Measurements from ENCODE around the gene TSPAN11. TPM values are rescaled to one million over a fixed set of nuclear protein-coding genes. Genes with fewer than 3 reads are reported as not detected.

TSPAN11 gene
- total RNA-seq, 1 experiment from 2014 or later, result 4.6 TPM

GRCh38 chr12:30982413-30982812 is 55.9 kb downstream of the TSPAN11 start:
- TF ChIP-seq RELA (CRISPR knock-in tag; IDR thresholded peaks at IDR 0.05; ENCODE audit: borderline replicate concordance) (no peak), GTF2I (CRISPR knock-in tag; conservative IDR thresholded peaks at IDR 0.05) (no peak), JAZF1 (CRISPR knock-in tag; IDR thresholded peaks at IDR 0.05) (no peak), ZNF396 (CRISPR knock-in tag; IDR thresholded peaks at IDR 0.05; ENCODE audit: borderline replicate concordance) (no peak), FOXK1 (CRISPR knock-in tag; IDR thresholded peaks at IDR 0.05) (no peak), FOXP4 (CRISPR knock-in tag; IDR thresholded peaks at IDR 0.05) (no peak), USF1 (CRISPR knock-in tag; IDR thresholded peaks at IDR 0.05) (no peak), SP1 (CRISPR knock-in tag; conservative IDR thresholded peaks at IDR 0.05) (no peak)
- Mint-ChIP-seq H3K27ac (no peak overlapping the region), H3K36me3 (no peaks in the 10 kb centered on the region), H3K4me1 (peaks cover 14% of the 10 kb centered on the region), H3K27me3 (ENCODE audit: low read depth) (no peaks in the 10 kb centered on the region), H3K9me3 (no peaks in the 10 kb centered on the region), H3K4me3 (no peak overlapping the region)
- ATAC-seq (no peak), DNase-seq (ENCODE audit: low spot score) (no peak)
- ChIA-PET CTCF (interaction anchor here (1.5 to 5.5 kb wide), 3 partner anchors 17 to 135 kb away, joined by 4 to 39 read pairs (median 8); no protein-coding TSS in a partner anchor), POLR2A (interaction anchor here (1.1 kb wide), 1 partner anchor 8 kb away, joined by 3 read pairs; no protein-coding TSS in a partner anchor)

GRCh38 chr12:30985814-30986452 is 59.4 kb downstream of the TSPAN11 start:
- DNase-seq (ENCODE audit: low spot score) (peak; percentile 76), ATAC-seq (peak; percentile 88)
- CTCF ChIA-PET, result interaction anchor here (0.6 to 5.5 kb wide), 37 partner anchors 9 to 514 kb away, joined by 3 to 66 read pairs (median 4); partner anchors contain the start of gene TSPAN11
- POLR2A ChIA-PET, result interaction anchor here (1.4 to 1.7 kb wide), 2 partner anchors 59 to 134 kb away, joined by 3 to 5 read pairs; partner anchors contain the start of gene TSPAN11
- H3K9me3 Mint-ChIP-seq, result no peaks in the 10 kb centered on the region
- no peaks in the 10 kb centered on the region for H3K36me3 Mint-ChIP-seq
- H3K27me3 Mint-ChIP-seq (ENCODE audit: low read depth), result no peaks in the 10 kb centered on the region
- TF ChIP-seq CTCF (IDR thresholded peaks at IDR 0.05), result peak; percentile 56; the same call in 1 of the 2 replicates
- TF ChIP-seq TCF7 (CRISPR knock-in tag; IDR thresholded peaks at IDR 0.05; ENCODE audit: low read depth), result no peak
- no peak overlapping the region for H3K4me3 Mint-ChIP-seq
- H3K4me1 Mint-ChIP-seq, result peaks cover 10% of the 10 kb centered on the region
- H3K27ac Mint-ChIP-seq, result no peak overlapping the region

- H3K4me3 Mint-ChIP-seq, result no peak overlapping the region
- no peaks in the 10 kb centered on the region for H3K27me3 Mint-ChIP-seq (ENCODE audit: low read depth)
- POLR2A ChIA-PET, result no interaction called here
- CTCF ChIA-PET, result interaction anchor here (0.7 to 4.9 kb wide), 5 partner anchors 136 to 284 kb away, joined by 3 to 66 read pairs (median 32); no protein-coding TSS in a partner anchor
- H3K4me1 Mint-ChIP-seq, result peaks cover 10% of the 10 kb centered on the region
- no peaks in the 10 kb centered on the region for H3K36me3 Mint-ChIP-seq
- H3K9me3 Mint-ChIP-seq, result no peaks in the 10 kb centered on the region
- DNase-seq (ENCODE audit: low spot score), result no peak
- ATAC-seq, result no peak
- no peak overlapping the region for H3K27ac Mint-ChIP-seq
- TF ChIP-seq HMGXB4 (CRISPR knock-in tag; IDR thresholded peaks at IDR 0.05) (no peak), ZNF138 (CRISPR knock-in tag; conservative IDR thresholded peaks at IDR 0.05) (no peak), RORB (CRISPR knock-in tag; IDR thresholded peaks at IDR 0.05) (no peak), FOXP1 (CRISPR knock-in tag; IDR thresholded peaks at IDR 0.05; ENCODE audit: borderline replicate concordance) (no peak), E2F1 (CRISPR knock-in tag; IDR thresholded peaks at IDR 0.05) (no peak), ZNF512 (CRISPR knock-in tag; IDR thresholded peaks at IDR 0.05; ENCODE audit: borderline replicate concordance) (no peak), RELA (CRISPR knock-in tag; IDR thresholded peaks at IDR 0.05; ENCODE audit: borderline replicate concordance) (no peak), IRF1 (CRISPR knock-in tag; IDR thresholded peaks at IDR 0.05) (no peak), NFE2L1 (CRISPR knock-in tag; IDR thresholded peaks at IDR 0.05) (no peak), ZBTB21 (CRISPR knock-in tag; IDR thresholded peaks at IDR 0.05; ENCODE audit: borderline replicate concordance) (no peak)
Observed at GRCh38 chr12:30988086-30988485, 61.5 kb downstream of the TSPAN11 start.
